NCI-H1436 treated with DMSO at 0.1 percent for 48 hours (cell line): ENCODE results near the gene SIN3A.
"Not testable (repeated sequence)": the region's sequence is repeated elsewhere in the genome, so short reads cannot be mapped to it uniquely, and the experiment has no call there.

ENCODE experiments used
- DNase-seq: peaks from one replicate; lab custom pipeline; 2025; lab: John Stamatoyannopoulos, UW

Gene SIN3A

GRCh38 chr15:75356006-75356405 lies 95.5 kb downstream of the SIN3A start:
- no peak for DNase-seq

GRCh38 chr15:75355369-75355768 lies 96.1 kb downstream of the SIN3A start:
- no peak for DNase-seq

- no peak for DNase-seq
These were observed 97.0 kb downstream of the SIN3A start for GRCh38 chr15:75354454-75354853.

GRCh38 chr15:75353604-75354003 lies 97.9 kb downstream of the SIN3A start:
- DNase-seq: no peak

GRCh38 chr15:75352186-75353080 lies 99.1 kb downstream of the SIN3A start:
- DNase-seq: no peak

GRCh38 chr15:75350601-75351361 lies 100.7 kb downstream of the SIN3A start:
- DNase-seq: no peak

- DNase-seq: no peak
These were observed 101.5 kb downstream of the SIN3A start for GRCh38 chr15:75349851-75350588.

GRCh38 chr15:75349351-75349669 lies 102.2 kb downstream of the SIN3A start:
- not testable (repeated sequence) for DNase-seq

- DNase-seq: no peak
These were observed 102.7 kb downstream of the SIN3A start for GRCh38 chr15:75348562-75349350.

GRCh38 chr15:75348034-75348561 lies 103.4 kb downstream of the SIN3A start:
- no peak for DNase-seq

GRCh38 chr15:75347222-75348033 lies 104.1 kb downstream of the SIN3A start:
- no peak for DNase-seq

- DNase-seq: no peak
These were observed 104.7 kb downstream of the SIN3A start, which contains the start of gene NEIL1 for GRCh38 chr15:75346796-75347221. Gene NEIL1, plus strand, starts transcription at chr15:75347039. Its CDS starts 1,867 bp downstream, at chr15:75348906.

- not testable (repeated sequence) for DNase-seq
These were observed 107.5 kb downstream of the SIN3A start for GRCh38 chr15:75343953-75344352.

GRCh38 chr15:75342221-75342620 lies 109.3 kb downstream of the SIN3A start:
- DNase-seq: no peak

GRCh38 chr15:75339531-75340240 lies 111.8 kb downstream of the SIN3A start:
- no peak for DNase-seq

GRCh38 chr15:75338661-75339240 lies 112.7 kb downstream of the SIN3A start:
- DNase-seq: no peak

- no peak for DNase-seq
These were observed 115.7 kb downstream of the SIN3A start, which contains the start of gene COMMD4 for GRCh38 chr15:75335705-75336355. Gene COMMD4, plus strand, starts transcription at chr15:75336063. Its CDS starts 27 bp downstream, at chr15:75336090.

GRCh38 chr15:75335313-75335704 lies 116.2 kb downstream of the SIN3A start:
- DNase-seq: no peak
